CD14-positive monocyte (primary cell): ENCODE measurements around the gene SLC22A7. TPM values are rescaled to one million over a fixed set of nuclear protein-coding genes. Genes with fewer than 3 reads are reported as not detected.

Experiments
- DNase-seq, 3 donors: peaks; one replicate each; pipeline ENCODE4 v3.0.0-alpha.2; 2011 to 2022
- H2AFZ ChIP-seq: 2 replicates; pipeline ENCODE4 v1.6.0; 2012; ENCODE audit warnings: mild to moderate bottlenecking, low read depth, low read length, inconsistent platforms; ENCODE audit not compliant: insufficient read depth, poor library complexity, severe bottlenecking
- H3K27ac ChIP-seq, 2 donors: 1 replicate in 1 of 2; 2 replicates in 1 of 2; pipeline ENCODE4 v1.5.1; 2012 to 2013; ENCODE audit warnings: low read length in 2 of 2, control low read depth in 1 of 2, inconsistent platforms in 1 of 2, low read depth in 1 of 2, mild to moderate bottlenecking in 1 of 2
- H3K27me3 ChIP-seq, 2 donors: one replicate each; pipeline versions ENCODE4 v1.6.0 to v1.6.1; 2011 to 2013; ENCODE audit warnings: low read length in 2 of 2; ENCODE audit not compliant: control insufficient read depth in 2 of 2, insufficient read depth in 2 of 2
- H3K36me3 ChIP-seq, 2 donors: replicated peaks in 1 of 2; 1 replicate in 1 of 2; 2 replicates in 1 of 2; pipeline versions ENCODE4 v1.5.1 to v1.6.1; 2012 to 2013; ENCODE audit warnings: low read length in 2 of 2, control low read depth in 1 of 2, inconsistent platforms in 1 of 2, mild to moderate bottlenecking in 1 of 2; ENCODE audit not compliant: insufficient read depth in 2 of 2, control insufficient read depth in 1 of 2
- H3K4me1 ChIP-seq, 2 donors: 1 replicate in 1 of 2; 2 replicates in 1 of 2; pipeline versions ENCODE4 v1.5.1 to v1.6.1; 2012 to 2013; ENCODE audit warnings: low read length in 2 of 2, control low read depth in 1 of 2, inconsistent platforms in 1 of 2, mild to moderate bottlenecking in 1 of 2, moderate library complexity in 1 of 2; ENCODE audit not compliant: insufficient read depth in 2 of 2, control insufficient read depth in 1 of 2
- H3K4me2 ChIP-seq: replicated peaks from 2 replicates; pipeline ENCODE3; 2012; ENCODE audit warnings: low read length, moderate library complexity, mild to moderate bottlenecking; ENCODE audit not compliant: poor library complexity, severe bottlenecking; ENCODE audit errors: extremely low read depth
- H3K4me3 ChIP-seq, 3 experiments: fragments of 200-600 bp in 1 of 3; sonication (generic) in 1 of 3; replicated peaks in 1 of 3; 1 replicate in 2 of 3; 2 replicates in 1 of 3; pipeline ENCODE4 v1.5.1; 2011 to 2013; ENCODE audit warnings: low read length in 3 of 3, mild to moderate bottlenecking in 3 of 3, control low read depth in 2 of 3, low read depth in 2 of 3, inconsistent platforms in 1 of 3, moderate library complexity in 1 of 3
- H3K79me2 ChIP-seq: 2 replicates; pipeline ENCODE4 v1.6.0; 2012; ENCODE audit warnings: mild to moderate bottlenecking, control low read depth, inconsistent platforms, low read length, moderate library complexity; ENCODE audit not compliant: insufficient read depth
- H3K9ac ChIP-seq: 2 replicates; pipeline ENCODE4 v1.6.0; 2017; ENCODE audit warnings: low read length, mild to moderate bottlenecking; ENCODE audit not compliant: insufficient read depth, poor library complexity, severe bottlenecking
- H3K9me3 ChIP-seq, 2 donors: replicated peaks in 1 of 2; 1 replicate in 1 of 2; 2 replicates in 1 of 2; pipeline versions ENCODE4 v1.5.1 to v1.6.1; 2012 to 2013; ENCODE audit warnings: low read length in 2 of 2, control low read depth in 1 of 2; ENCODE audit not compliant: control insufficient read depth in 1 of 2, insufficient read depth in 1 of 2
- H4K20me1 ChIP-seq: 2 replicates; pipeline ENCODE4 v1.6.0; 2012; ENCODE audit warnings: mild to moderate bottlenecking, low read length, control low read depth, moderate library complexity; ENCODE audit not compliant: insufficient read depth
- H3K27ac Mint-ChIP-seq, 7 donors: one replicate each; pipeline ENCODE4 v1.8.0; 2020; ENCODE audit warnings: mild to moderate bottlenecking in 7 of 7, mixed read lengths in 7 of 7, moderate library complexity in 6 of 7, inconsistent platforms in 2 of 7
- H3K27me3 Mint-ChIP-seq, 3 donors: one replicate each; pipeline ENCODE4 v1.8.0; 2021 to 2022; ENCODE audit warnings: low read depth in 3 of 3, mild to moderate bottlenecking in 3 of 3, mixed read lengths in 3 of 3, moderate library complexity in 3 of 3, inconsistent platforms in 1 of 3
- H3K36me3 Mint-ChIP-seq, 2 donors: one replicate each; pipeline ENCODE4 v1.8.0; 2020; ENCODE audit warnings: mixed read lengths in 2 of 2, inconsistent platforms in 1 of 2, mild to moderate bottlenecking in 1 of 2
- H3K4me1 Mint-ChIP-seq: one replicate; pipeline ENCODE4 v1.8.0; 2020; ENCODE audit warnings: mild to moderate bottlenecking, mixed read lengths
- H3K4me3 Mint-ChIP-seq, 2 donors: one replicate each; pipeline ENCODE4 v1.8.0; 2020; ENCODE audit warnings: mild to moderate bottlenecking in 2 of 2, mixed read lengths in 2 of 2, moderate library complexity in 1 of 2
- H3K9me3 Mint-ChIP-seq, 7 donors: one replicate each; pipeline ENCODE4 v1.8.0; 2020 to 2022; ENCODE audit warnings: mixed read lengths in 7 of 7, mild to moderate bottlenecking in 6 of 7, moderate library complexity in 6 of 7, inconsistent platforms in 2 of 7
- WGBS: methylation state at CpG from one replicate; pipeline ENCODE4 v1.1.5; 2013; ENCODE audit warnings: missing lambda C conversion rate; ENCODE audit not compliant: insufficient coverage; 5-methylcytosine and 5-hydroxymethylcytosine counted together
- intact Hi-C, 2 donors: fragments of 100-400 bp; cut with micrococcal nuclease; formaldehyde crosslinking; loops; one replicate each; pipeline versions ENCODE4 v1.15.0 to v1.15.1; 2023
- polyA plus RNA-seq, 3 donors: library from polyadenylated mRNA; depleted of rRNA in 1 of 3; unstranded in 2 of 3; stranded (reverse) in 1 of 3; fragments of 300-500 nt in 2 of 3; fragments of >200 nt in 1 of 3; fragmentation: Illumina TruSeq in 2 of 3; gene quantifications; 1 replicate in 2 of 3; 2 replicates in 1 of 3; pipeline ENCODE4 v1.2.3, GENCODE V29; 2012 to 2021
- TF ChIP-seq, protein P1 (sequence below): fragments of 200-600 bp; IDR thresholded peaks from one replicate; pipeline ENCODE4 v1.8.0; 2022; ENCODE audit warnings: antibody characterized with exemption, mild to moderate bottlenecking

Gene SLC22A7
- polyA plus RNA-seq, 3 donors, result not detected

- Mint-ChIP-seq H3K36me3 (no peaks in the 10 kb centered on the region), H3K27me3 (peaks cover 5 to 21% (median 11%) of the 10 kb centered on the region in 3 donors), H3K27ac (no peak overlapping the region), H3K4me3 (no peak overlapping the region), H3K4me1 (no peaks in the 10 kb centered on the region), H3K9me3 (peaks cover 0 to under 1% (median 0%) of the 10 kb centered on the region in 7 donors)
- H3K27ac ChIP-seq, result no peak overlapping the region
- intact Hi-C loops, result no loop called here
- 94% methylated on average over 4 of the region's 6 CpGs for WGBS
- H3K4me3 ChIP-seq, result no peak overlapping the region
- no peaks in the 10 kb centered on the region for H3K4me1 ChIP-seq
- H3K4me2 ChIP-seq, result no peak overlapping the region
- DNase-seq, result no peak
- TF ChIP-seq, protein P1, sequence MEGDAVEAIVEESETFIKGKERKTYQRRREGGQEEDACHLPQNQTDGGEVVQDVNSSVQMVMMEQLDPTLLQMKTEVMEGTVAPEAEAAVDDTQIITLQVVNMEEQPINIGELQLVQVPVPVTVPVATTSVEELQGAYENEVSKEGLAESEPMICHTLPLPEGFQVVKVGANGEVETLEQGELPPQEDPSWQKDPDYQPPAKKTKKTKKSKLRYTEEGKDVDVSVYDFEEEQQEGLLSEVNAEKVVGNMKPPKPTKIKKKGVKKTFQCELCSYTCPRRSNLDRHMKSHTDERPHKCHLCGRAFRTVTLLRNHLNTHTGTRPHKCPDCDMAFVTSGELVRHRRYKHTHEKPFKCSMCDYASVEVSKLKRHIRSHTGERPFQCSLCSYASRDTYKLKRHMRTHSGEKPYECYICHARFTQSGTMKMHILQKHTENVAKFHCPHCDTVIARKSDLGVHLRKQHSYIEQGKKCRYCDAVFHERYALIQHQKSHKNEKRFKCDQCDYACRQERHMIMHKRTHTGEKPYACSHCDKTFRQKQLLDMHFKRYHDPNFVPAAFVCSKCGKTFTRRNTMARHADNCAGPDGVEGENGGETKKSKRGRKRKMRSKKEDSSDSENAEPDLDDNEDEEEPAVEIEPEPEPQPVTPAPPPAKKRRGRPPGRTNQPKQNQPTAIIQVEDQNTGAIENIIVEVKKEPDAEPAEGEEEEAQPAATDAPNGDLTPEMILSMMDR, result no peak
- no peak overlapping the region for H3K9ac ChIP-seq
- no peaks in the 10 kb centered on the region for H4K20me1 ChIP-seq
- H3K79me2 ChIP-seq, result no peaks in the 10 kb centered on the region
- no peaks in the 10 kb centered on the region for H3K9me3 ChIP-seq
- no peak overlapping the region for H2AFZ ChIP-seq
- H3K27me3 ChIP-seq, result peaks cover 0 to 11% of the 10 kb centered on the region in 2 donors
- H3K36me3 ChIP-seq, result no peaks in the 10 kb centered on the region
These were observed 7.1 kb upstream of the SLC22A7 start for GRCh38 chr6:43290905-43291355.

- TF ChIP-seq, protein P1, result no peak
- WGBS, result no CpG with 5 or more reads among the region's 2 CpGs
These were observed 6.4 kb upstream of the SLC22A7 start for GRCh38 chr6:43291708-43292107.

More at GRCh38 chr6:43291708-43292107, 6.4 kb upstream of the SLC22A7 start:
- Histone ChIP-seq H3K4me1 (no peaks in the 10 kb centered on the region), H3K4me3 (no peak overlapping the region), H2AFZ (no peak overlapping the region), H3K9me3 (no peaks in the 10 kb centered on the region), H4K20me1 (no peaks in the 10 kb centered on the region), H3K4me2 (no peak overlapping the region), H3K27me3 (peaks cover 0 to 3% of the 10 kb centered on the region in 2 donors), H3K36me3 (no peaks in the 10 kb centered on the region), H3K27ac (no peak overlapping the region), H3K79me2 (no peaks in the 10 kb centered on the region), H3K9ac (no peak overlapping the region)
- no peak for DNase-seq
- Mint-ChIP-seq H3K27me3 (peaks cover 3 to 16% (median 4%) of the 10 kb centered on the region in 3 donors), H3K27ac (no peak overlapping the region), H3K4me3 (no peak overlapping the region), H3K9me3 (peaks cover 0 to 2% (median 0%) of the 10 kb centered on the region in 7 donors), H3K36me3 (no peaks in the 10 kb centered on the region), H3K4me1 (no peaks in the 10 kb centered on the region)
- intact Hi-C loops, result no loop called here
